ENCODE results near the gene SGPL1. TPM values are rescaled to one million over a fixed set of nuclear protein-coding genes. Genes with fewer than 3 reads are reported as not detected.

SGPL1 gene
- total and polyA plus RNA-seq, 4 donors, result 5.8 to 45.0 (median 19.1) TPM

DNA sequence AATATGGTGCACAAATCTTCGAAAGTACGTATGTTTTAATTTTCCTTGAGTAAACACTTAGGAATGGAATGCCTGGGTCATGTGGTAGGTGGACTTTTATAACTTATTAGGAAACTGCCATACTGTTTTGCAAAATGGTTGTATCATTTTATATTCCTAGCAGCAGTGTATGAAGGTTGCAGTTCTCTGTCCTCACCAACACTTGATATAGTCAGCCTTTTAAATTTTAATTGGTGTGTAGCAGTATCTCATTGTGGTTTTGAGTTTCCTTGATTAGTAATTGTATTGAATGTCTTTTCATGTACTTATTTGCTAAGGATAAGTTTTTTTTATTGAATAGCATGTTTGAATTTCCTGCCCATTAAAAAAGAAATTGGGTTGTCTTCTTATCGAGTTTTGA is 73.5 kb downstream of the SGPL1 start:
- Histone ChIP-seq H3K27ac (ENCODE audit: low read depth in 1 of 2, low read length in 2 of 2) (no peak overlapping the region), H3K4me3 (ENCODE audit: low read length in 2 of 2) (no peak overlapping the region), H3K27me3 (ENCODE audit: control insufficient read depth in 1 of 2, insufficient read depth in 2 of 2, low read length in 1 of 2) (no peaks in the 10 kb centered on the region), H3K36me3 (ENCODE audit: control insufficient read depth in 1 of 2, insufficient read depth in 2 of 2, low read length in 1 of 2) (peaks cover 0 to 7% of the 10 kb centered on the region in 2 donors), H3K9me3 (ENCODE audit: control insufficient read depth, low read length) (no peaks in the 10 kb centered on the region), H3K4me1 (ENCODE audit: control insufficient read depth in 1 of 2, insufficient read depth in 2 of 2, low read length in 2 of 2) (no peaks in the 10 kb centered on the region)
- ATAC-seq (ENCODE audit: low FRiP score) (no peak), DNase-seq (no peak)
- intact Hi-C loops (cut with DNase I), result no loop called here
- 76 to 77% methylated on average over 3 of the region's 3 CpGs for WGBS, 2 donors

- H3K4me1 ChIP-seq (ENCODE audit: control insufficient read depth in 1 of 2, insufficient read depth in 2 of 2, low read length in 2 of 2), result no peaks in the 10 kb centered on the region
- ATAC-seq (ENCODE audit: low FRiP score), result no peak
- intact Hi-C loops (cut with DNase I), result no loop called here
- no peaks in the 10 kb centered on the region for H3K9me3 ChIP-seq (ENCODE audit: control insufficient read depth, low read length)
- H3K4me3 ChIP-seq (ENCODE audit: low read length in 2 of 2), result no peak overlapping the region
- WGBS, 2 donors, result 72 to 73% methylated on average over 7 of the region's 7 CpGs
- no peak for DNase-seq
- H3K27ac ChIP-seq (ENCODE audit: low read depth in 1 of 2, low read length in 2 of 2), result no peak overlapping the region
- no peaks in the 10 kb centered on the region for H3K27me3 ChIP-seq (ENCODE audit: control insufficient read depth in 1 of 2, insufficient read depth in 2 of 2, low read length in 1 of 2)
- H3K36me3 ChIP-seq (ENCODE audit: control insufficient read depth in 1 of 2, insufficient read depth in 2 of 2, low read length in 1 of 2), result no peaks in the 10 kb centered on the region
Measured at GRCh38 chr10:70890917-70891431, 75.2 kb downstream of the SGPL1 start.

DNA sequence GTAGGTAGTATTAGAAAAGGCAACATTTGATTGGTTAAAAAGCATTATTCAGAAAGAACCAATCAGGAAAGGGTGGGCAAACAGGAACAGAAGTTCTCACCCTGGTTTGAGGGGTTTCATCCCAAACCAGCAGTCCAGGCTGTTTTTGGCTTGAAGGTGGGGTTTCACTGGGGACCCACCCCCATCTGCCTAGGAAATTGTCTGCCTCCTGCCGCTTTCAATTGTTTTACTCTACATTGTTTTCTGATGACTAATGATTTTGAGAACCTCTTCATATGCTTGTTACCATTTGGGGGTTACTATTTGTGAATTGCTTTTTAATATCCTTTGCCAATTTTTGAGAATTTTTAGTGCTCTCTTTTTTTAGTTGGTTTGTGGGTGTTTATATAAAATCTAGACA is 75.9 kb downstream of the SGPL1 start:
- ATAC-seq (ENCODE audit: low FRiP score), result no peak
- no peaks in the 10 kb centered on the region for H3K9me3 ChIP-seq (ENCODE audit: control insufficient read depth, low read length)
- H3K4me3 ChIP-seq (ENCODE audit: low read length in 2 of 2), result no peak overlapping the region
- no peaks in the 10 kb centered on the region for H3K27me3 ChIP-seq (ENCODE audit: control insufficient read depth in 1 of 2, insufficient read depth in 2 of 2, low read length in 1 of 2)
- no peaks in the 10 kb centered on the region for H3K36me3 ChIP-seq (ENCODE audit: control insufficient read depth in 1 of 2, insufficient read depth in 2 of 2, low read length in 1 of 2)
- no peaks in the 10 kb centered on the region for H3K4me1 ChIP-seq (ENCODE audit: control insufficient read depth in 1 of 2, insufficient read depth in 2 of 2, low read length in 2 of 2)
- no peak for DNase-seq
- WGBS, 2 donors, result 68 to 75% methylated on average over 1 of the region's 1 CpG
- H3K27ac ChIP-seq (ENCODE audit: low read depth in 1 of 2, low read length in 2 of 2), result no peak overlapping the region
- intact Hi-C loops (cut with DNase I), result no loop called here

- H3K27ac ChIP-seq (ENCODE audit: low read depth in 1 of 2, low read length in 2 of 2), result no peak overlapping the region
- intact Hi-C loops (cut with DNase I), result no loop called here
- ATAC-seq (ENCODE audit: low FRiP score), result no peak
- 87 to 92% methylated on average over 4 of the region's 4 CpGs for WGBS, 2 donors
- no peaks in the 10 kb centered on the region for H3K27me3 ChIP-seq (ENCODE audit: control insufficient read depth in 1 of 2, insufficient read depth in 2 of 2, low read length in 1 of 2)
- no peaks in the 10 kb centered on the region for H3K36me3 ChIP-seq (ENCODE audit: control insufficient read depth in 1 of 2, insufficient read depth in 2 of 2, low read length in 1 of 2)
- H3K4me1 ChIP-seq (ENCODE audit: control insufficient read depth in 1 of 2, insufficient read depth in 2 of 2, low read length in 2 of 2), result no peaks in the 10 kb centered on the region
- DNase-seq, result no peak
- H3K9me3 ChIP-seq (ENCODE audit: control insufficient read depth, low read length), result no peaks in the 10 kb centered on the region
- H3K4me3 ChIP-seq (ENCODE audit: low read length in 2 of 2), result no peak overlapping the region
Measured at GRCh38 chr10:70892631-70893030, 76.9 kb downstream of the SGPL1 start.

GRCh38 chr10:70893227-70894006 is 77.7 kb downstream of the SGPL1 start:
- Histone ChIP-seq H3K4me3 (ENCODE audit: low read length in 2 of 2) (no peak overlapping the region), H3K36me3 (ENCODE audit: control insufficient read depth in 1 of 2, insufficient read depth in 2 of 2, low read length in 1 of 2) (no peaks in the 10 kb centered on the region), H3K4me1 (ENCODE audit: control insufficient read depth in 1 of 2, insufficient read depth in 2 of 2, low read length in 2 of 2) (no peaks in the 10 kb centered on the region), H3K27me3 (ENCODE audit: control insufficient read depth in 1 of 2, insufficient read depth in 2 of 2, low read length in 1 of 2) (no peaks in the 10 kb centered on the region), H3K27ac (ENCODE audit: low read depth in 1 of 2, low read length in 2 of 2) (no peak overlapping the region), H3K9me3 (ENCODE audit: control insufficient read depth, low read length) (no peaks in the 10 kb centered on the region)
- no peak for ATAC-seq (ENCODE audit: low FRiP score)
- intact Hi-C loops (cut with DNase I), result no loop called here
- 85 to 90% methylated on average over 10 of the region's 10 CpGs for WGBS, 2 donors
- DNase-seq, result no peak

- H3K27ac ChIP-seq (ENCODE audit: low read depth in 1 of 2, low read length in 2 of 2), result no peak overlapping the region
- no peak for ATAC-seq (ENCODE audit: low FRiP score)
- DNase-seq, result no peak
- H3K9me3 ChIP-seq (ENCODE audit: control insufficient read depth, low read length), result no peaks in the 10 kb centered on the region
- H3K4me3 ChIP-seq (ENCODE audit: low read length in 2 of 2), result no peak overlapping the region
- H3K36me3 ChIP-seq (ENCODE audit: control insufficient read depth in 1 of 2, insufficient read depth in 2 of 2, low read length in 1 of 2), result no peaks in the 10 kb centered on the region
- intact Hi-C loops (cut with DNase I), result no loop called here
- H3K27me3 ChIP-seq (ENCODE audit: control insufficient read depth in 1 of 2, insufficient read depth in 2 of 2, low read length in 1 of 2), result no peaks in the 10 kb centered on the region
- 96 to 97% methylated on average over 2 of the region's 2 CpGs for WGBS, 2 donors
- no peaks in the 10 kb centered on the region for H3K4me1 ChIP-seq (ENCODE audit: control insufficient read depth in 1 of 2, insufficient read depth in 2 of 2, low read length in 2 of 2)
Measured at GRCh38 chr10:70894416-70894815, 78.7 kb downstream of the SGPL1 start.

GRCh38 chr10:70896551-70896950 is 80.8 kb downstream of the SGPL1 start:
- H3K4me1 ChIP-seq (ENCODE audit: control insufficient read depth in 1 of 2, insufficient read depth in 2 of 2, low read length in 2 of 2), result no peaks in the 10 kb centered on the region
- no peaks in the 10 kb centered on the region for H3K9me3 ChIP-seq (ENCODE audit: control insufficient read depth, low read length)
- no peak overlapping the region for H3K4me3 ChIP-seq (ENCODE audit: low read length in 2 of 2)
- ATAC-seq (ENCODE audit: low FRiP score) (no peak), DNase-seq (no peak)
- no peaks in the 10 kb centered on the region for H3K36me3 ChIP-seq (ENCODE audit: control insufficient read depth in 1 of 2, insufficient read depth in 2 of 2, low read length in 1 of 2)
- 97% methylated on average over 1 of the region's 1 CpG for WGBS, 2 donors
- intact Hi-C loops (cut with DNase I), result no loop called here
- no peak overlapping the region for H3K27ac ChIP-seq (ENCODE audit: low read depth in 1 of 2, low read length in 2 of 2)
- H3K27me3 ChIP-seq (ENCODE audit: control insufficient read depth in 1 of 2, insufficient read depth in 2 of 2, low read length in 1 of 2), result no peaks in the 10 kb centered on the region

GRCh38 chr10:70898687-70899086 is 82.9 kb downstream of the SGPL1 start:
- ATAC-seq (ENCODE audit: low FRiP score), result no peak
- no peaks in the 10 kb centered on the region for H3K4me1 ChIP-seq (ENCODE audit: control insufficient read depth in 1 of 2, insufficient read depth in 2 of 2, low read length in 2 of 2)
- H3K4me3 ChIP-seq (ENCODE audit: low read length in 2 of 2), result no peak overlapping the region
- no peaks in the 10 kb centered on the region for H3K9me3 ChIP-seq (ENCODE audit: control insufficient read depth, low read length)
- 91 to 94% methylated on average over 3 of the region's 3 CpGs for WGBS, 2 donors
- H3K36me3 ChIP-seq (ENCODE audit: control insufficient read depth in 1 of 2, insufficient read depth in 2 of 2, low read length in 1 of 2), result no peaks in the 10 kb centered on the region
- no peaks in the 10 kb centered on the region for H3K27me3 ChIP-seq (ENCODE audit: control insufficient read depth in 1 of 2, insufficient read depth in 2 of 2, low read length in 1 of 2)
- DNase-seq, result no peak
- no peak overlapping the region for H3K27ac ChIP-seq (ENCODE audit: low read depth in 1 of 2, low read length in 2 of 2)
- intact Hi-C loops (cut with DNase I), result no loop called here

GRCh38 chr10:70899096-70899495 is 83.3 kb downstream of the SGPL1 start:
- no peaks in the 10 kb centered on the region for H3K27me3 ChIP-seq (ENCODE audit: control insufficient read depth in 1 of 2, insufficient read depth in 2 of 2, low read length in 1 of 2)
- H3K9me3 ChIP-seq (ENCODE audit: control insufficient read depth, low read length), result no peaks in the 10 kb centered on the region

More at GRCh38 chr10:70899096-70899495, 83.3 kb downstream of the SGPL1 start:
- H3K4me3 ChIP-seq (ENCODE audit: low read length in 2 of 2), result no peak overlapping the region
- no peak overlapping the region for H3K27ac ChIP-seq (ENCODE audit: low read depth in 1 of 2, low read length in 2 of 2)
- intact Hi-C loops (cut with DNase I), result no loop called here
- no peaks in the 10 kb centered on the region for H3K4me1 ChIP-seq (ENCODE audit: control insufficient read depth in 1 of 2, insufficient read depth in 2 of 2, low read length in 2 of 2)
- no peak for DNase-seq
- no peaks in the 10 kb centered on the region for H3K36me3 ChIP-seq (ENCODE audit: control insufficient read depth in 1 of 2, insufficient read depth in 2 of 2, low read length in 1 of 2)
- 94 to 100% methylated on average over 4 of the region's 4 CpGs for whole genome bisulfite sequencing, 2 donors
- no peak for ATAC-seq (ENCODE audit: low FRiP score)

Measured in aorta (tissue), 5 donors.